GM19438 (cell line): ENCODE data around the gene GPR176.
A peak's percentile ranks its signal among the peaks of the same experiment; 100 is the strongest.

Experiments used
- ATAC-seq: cut with Tn5 transposase; IDR thresholded peaks from one replicate; pipeline ENCODE4 v1.9.1; 2021; ENCODE audit warnings: low read depth; ENCODE audit not compliant: unreplicated experiment

Gene GPR176

GRCh38 chr15:39787479-39787878 is 132.6 kb downstream of the GPR176 start:
- no peak for ATAC-seq

- no peak for ATAC-seq
Measured at GRCh38 chr15:39786447-39787056, 133.5 kb downstream of the GPR176 start.

- no peak for ATAC-seq
Measured at GRCh38 chr15:39785841-39786240, 134.2 kb downstream of the GPR176 start.

- no peak for ATAC-seq
Measured at GRCh38 chr15:39785139-39785538, 134.9 kb downstream of the GPR176 start.

GRCh38 chr15:39784638-39785037 is 135.4 kb downstream of the GPR176 start:
- ATAC-seq = no peak

GRCh38 chr15:39784125-39784524 is 135.9 kb downstream of the GPR176 start:
- ATAC-seq = no peak

GRCh38 chr15:39783244-39783820 is 136.7 kb downstream of the GPR176 start:
- no peak for ATAC-seq

GRCh38 chr15:39782441-39783138 is 137.5 kb downstream of the GPR176 start, which contains the start of gene FSIP1:
FSIP1 (minus strand) TSS chr15:39782841; CDS start chr15:39776524, 6,317 bp downstream.
- peak; percentile 98 for ATAC-seq

GRCh38 chr15:39781967-39782302 is 138.1 kb downstream of the GPR176 start:
- ATAC-seq = no peak

GRCh38 chr15:39781147-39781966 is 138.7 kb downstream of the GPR176 start:
- ATAC-seq = no peak

- ATAC-seq = no peak
Measured at GRCh38 chr15:39778021-39778420, 142.0 kb downstream of the GPR176 start.

- no peak for ATAC-seq
Measured at GRCh38 chr15:39777496-39777895, 142.6 kb downstream of the GPR176 start.

- ATAC-seq = no peak
Measured at GRCh38 chr15:39776068-39776467, 144.0 kb downstream of the GPR176 start.

- ATAC-seq = no peak
Measured at GRCh38 chr15:39774688-39775267, 145.3 kb downstream of the GPR176 start.

GRCh38 chr15:39770748-39771689 is 149.0 kb downstream of the GPR176 start:
- no peak for ATAC-seq

- no peak for ATAC-seq
Measured at GRCh38 chr15:39767921-39768320, 152.1 kb downstream of the GPR176 start.

GRCh38 chr15:39761006-39761405 is 159.1 kb downstream of the GPR176 start:
- ATAC-seq = no peak

GRCh38 chr15:39756806-39757522 is 163.1 kb downstream of the GPR176 start:
- ATAC-seq = no peak

GRCh38 chr15:39752991-39753390 is 167.1 kb downstream of the GPR176 start:
- no peak for ATAC-seq
